GM12878 (cell line): ENCODE measurements around the gene ADCY2. TPM values are rescaled to one million over a fixed set of nuclear protein-coding genes. Genes with fewer than 3 reads are reported as not detected.
A peak's percentile ranks its signal among the peaks of the same experiment; 100 is the strongest.

ENCODE experiments used
- ATAC-seq: fragments of 200-7000 bp; cut with Tn5 transposase; 3 replicates; pipeline ENCODE4 v1.9.1; 2020; ENCODE audit warnings: mild to moderate bottlenecking, moderate library complexity
- Bru-seq: library from RNA; stranded (reverse); fragments of 400-500 nt; gene quantifications from one replicate; lab custom pipeline; 2021; lab: Mats Ljungman, UMichigan
- BruChase-seq, 2 experiments: library from RNA; stranded (reverse); fragments of 400-500 nt; gene quantifications; one replicate each; lab custom pipeline; 2021; lab: Mats Ljungman, UMichigan
- BruUV-seq: library from RNA; stranded (reverse); fragments of 400-500 nt; replicated peaks from 2 replicates; lab custom pipeline; 2021; lab: Mats Ljungman, UMichigan
- CTCF ChIA-PET: fragments of 300-600 bp; sonication (Branson Sonifier 250); formaldehyde crosslinking; extraction: SDS; loops from one replicate; lab custom pipeline; 2021; ENCODE audit warnings: inconsistent platforms; lab: Yijun Ruan, JAX
- POLR2A ChIA-PET: fragments of 350-600 bp; formaldehyde crosslinking; extraction: SDS; loops from one replicate; lab custom pipeline; 2021; ENCODE audit warnings: inconsistent platforms; lab: Charles Lee
- RAD21 ChIA-PET: fragments of 300-600 bp; sonication (Branson Sonifier 250); formaldehyde crosslinking; loops from one replicate; lab custom pipeline; 2023; ENCODE audit warnings: antibody characterized with exemption; ENCODE audit not compliant: unreplicated experiment; lab: Charles Lee
- SMC1A ChIA-PET: fragments of 300-600 bp; sonication (Branson Sonifier 250); formaldehyde crosslinking; loops from one replicate; lab custom pipeline; 2023; ENCODE audit not compliant: unreplicated experiment, uncharacterized antibody; lab: Charles Lee
- DNase-seq: peaks from one replicate; pipeline ENCODE4 v3.0.0-alpha.2; 2011; ENCODE audit warnings: low read depth, low spot score
- FAIRE-seq: peaks from 3 replicates; lab custom pipeline; 2011; peaks lifted over from hg19 to GRCh38; lab: Jason Lieb, UNC
- H2AFZ ChIP-seq: 2 replicates; pipeline ENCODE4 v1.6.0; 2011; ENCODE audit warnings: low read depth, low read length, control low read depth; ENCODE audit not compliant: control insufficient read depth
- H3K27ac ChIP-seq: 2 replicates; pipeline ENCODE4 v1.5.1; 2011; ENCODE audit warnings: control low read depth; ENCODE audit not compliant: control insufficient read depth, insufficient read depth
- H3K27me3 ChIP-seq, 2 experiments: replicated peaks in 1 of 2; 2 replicates each; pipeline versions ENCODE4 v1.6.0 to v1.6.1; 2011; ENCODE audit warnings: low read length in 1 of 2; ENCODE audit not compliant: control insufficient read depth in 2 of 2, insufficient read depth in 2 of 2
- H3K36me3 ChIP-seq, 2 experiments: 2 replicates each; pipeline ENCODE4 v1.5.1; 2011; ENCODE audit warnings: low read length in 1 of 2; ENCODE audit not compliant: control insufficient read depth in 2 of 2, insufficient read depth in 2 of 2
- H3K4me1 ChIP-seq: 2 replicates; pipeline ENCODE4 v1.6.1; 2011; ENCODE audit warnings: mild to moderate bottlenecking, low read length, moderate library complexity, mixed read lengths; ENCODE audit not compliant: control insufficient read depth, insufficient read depth
- H3K4me2 ChIP-seq: 2 replicates; pipeline ENCODE4 v1.6.0; 2011; ENCODE audit warnings: control low read depth; ENCODE audit not compliant: control insufficient read depth, insufficient read depth
- H3K4me3 ChIP-seq: fragments of 200-600 bp; sonication (generic); 2 replicates; pipeline ENCODE4 v1.5.1; 2016
- H3K79me2 ChIP-seq: 2 replicates; pipeline ENCODE4 v1.6.0; 2011; ENCODE audit warnings: low read length; ENCODE audit not compliant: control insufficient read depth, insufficient read depth
- H3K9ac ChIP-seq: 2 replicates; pipeline ENCODE4 v1.8.0; 2011; ENCODE audit warnings: low read length, control low read depth, mixed read lengths; ENCODE audit not compliant: control insufficient read depth, insufficient read depth
- H3K9me3 ChIP-seq: replicated peaks from 3 replicates; pipeline ENCODE4 v1.5.1; 2011; ENCODE audit warnings: mild to moderate bottlenecking, low read length; ENCODE audit not compliant: control insufficient read depth, insufficient read depth
- H4K20me1 ChIP-seq: 2 replicates; pipeline ENCODE4 v1.6.0; 2011; ENCODE audit not compliant: control insufficient read depth, insufficient read depth
- PBX3 ChIP-seq: IDR thresholded peaks from 2 replicates; pipeline ENCODE4 v1.6.1; 2011; ENCODE audit warnings: mild to moderate bottlenecking, low read depth, low read length, moderate library complexity; ENCODE audit not compliant: insufficient replicate concordance
- TBL1XR1 ChIP-seq: IDR thresholded peaks from 2 replicates; pipeline ENCODE4 v1.6.1; 2012; ENCODE audit warnings: low read depth, low read length, improper control_type of control experiment
- WGBS: methylation state at CpG from one replicate; pipeline ENCODE4 v1.1.6; 2016; ENCODE audit warnings: low lambda C conversion rate; ENCODE audit not compliant: insufficient replicate concordance, insufficient coverage; ENCODE audit errors: missing lambda C conversion rate; 5-methylcytosine and 5-hydroxymethylcytosine counted together
- in situ Hi-C: fragments of 300-500 bp; cut with MboI; formaldehyde crosslinking; loops from 9 replicates; pipeline ENCODE4 v1.14.3; 2018; ENCODE audit warnings: mixed read lengths
- intact Hi-C: fragments of 100-400 bp; cut with micrococcal nuclease; formaldehyde crosslinking; loops from one replicate; pipeline ENCODE4 v1.14.2; 2022; ENCODE audit not compliant: unreplicated experiment
- long read RNA-seq, 2 experiments: library from polyadenylated mRNA; unstranded; transcript quantifications; one replicate each; pipeline ENCODE4 v2.0.0, GENCODE V29; 2019 to 2020
- polyA minus RNA-seq, 3 experiments: library from RNA; depleted of rRNA, polyadenylated mRNA; stranded (reverse); fragments of >200 nt; gene quantifications; 2 replicates each; pipeline ENCODE4 v1.2.3, GENCODE V29; 2011
- polyA plus RNA-seq, 11 experiments: library from polyadenylated mRNA; depleted of rRNA in 4 of 11; unstranded in 6 of 11; stranded (reverse) in 5 of 11; fragments of >200 nt; fragmentation: Nextera tagmentation in 4 of 11; fragmentation: Illumina TruSeq in 1 of 11; extraction: Ambion mirVana in 4 of 11; extraction: Trizol in 1 of 11; gene quantifications; 1 replicate in 1 of 11; 2 replicates in 10 of 11; pipeline versions ENCODE4 v1.2.1 to v1.2.3, GENCODE V29; 2011 to 2016; ENCODE audit warnings: inconsistent platforms in 2 of 11, missing spikeins in 2 of 11, low read depth in 1 of 11
- total RNA-seq, 4 experiments: library from RNA; depleted of rRNA in 3 of 4; stranded (reverse); fragments of >200 nt in 3 of 4; fragmentation: Illumina TruSeq in 1 of 4; extraction: Trizol in 1 of 4; gene quantifications; 2 replicates each; pipeline versions ENCODE4 v1.2.1 to v1.2.3, GENCODE V29; 2013 to 2021
- TF ChIP-seq, protein P1 (sequence below): fragments of 450-650 bp; IDR thresholded peaks from 2 replicates; pipeline ENCODE4 v1.6.1; 2018; ENCODE audit warnings: borderline replicate concordance, mild to moderate bottlenecking; ENCODE audit not compliant: partially characterized antibody

The ADCY2 gene
- total RNA-seq (2013; cell fraction: nucleolus; rRNA removed), result 1.0 and 1.6 TPM in 2 replicates
- not detected in 2 replicates for total RNA-seq (2014; rRNA removed)
- not detected in 2 replicates for total RNA-seq (2014; rRNA removed; fragmentation: Illumina TruSeq; extraction: Trizol)
- 0.26 and 0.27 TPM in 2 replicates for total RNA-seq (2021)
- polyA plus RNA-seq (2011; ENCODE audit: low read depth), result not detected
- 0.04 and 0.07 TPM in 2 replicates for polyA plus RNA-seq (2011; rRNA removed)
- 0.07 and 0.10 TPM in 2 replicates for polyA plus RNA-seq (2011; cell fraction: cytosol; rRNA removed)
- 0.03 and 0.12 TPM in 2 replicates for polyA plus RNA-seq (2011; cell fraction: nucleus; rRNA removed)
- not detected in 2 replicates for polyA plus RNA-seq (2012)
- not detected in 2 replicates for polyA plus RNA-seq (2014; fragmentation: Illumina TruSeq; extraction: Trizol)
- polyA plus RNA-seq (2014; fragmentation: Nextera tagmentation; extraction: Ambion mirVana), result not detected
- polyA plus RNA-seq (2014; rRNA removed), result not detected in 2 replicates
- not detected for polyA plus RNA-seq (2016; fragmentation: Nextera tagmentation; extraction: Ambion mirVana)
- polyA minus RNA-seq (2011; rRNA and poly(A)+ RNA removed), result under 0.01 and 0.07 TPM in 2 replicates
- not detected in 2 replicates for polyA minus RNA-seq (2011; cell fraction: cytosol; rRNA and poly(A)+ RNA removed)
- 0.10 and 0.12 TPM in 2 replicates for polyA minus RNA-seq (2011; cell fraction: nucleus; rRNA and poly(A)+ RNA removed)
- percentile 6 among the genes with signal in this experiment for Bru-seq, nascent RNA
- percentile 2 among the genes with signal in this experiment for BruChase-seq, experiment 1, labeled RNA remaining after a 6-hour chase
- BruChase-seq, experiment 2, labeled RNA remaining after a 2-hour chase, result percentile 5 among the genes with signal in this experiment
- long read RNA-seq, experiment 1, result 0 reads
- long read RNA-seq, experiment 2, partial matches to known transcripts, result 0 of 1 reads
- long read RNA-seq, experiment 2, other reads (novel, unspliced or antisense), result 1 of 1 reads

DNA sequence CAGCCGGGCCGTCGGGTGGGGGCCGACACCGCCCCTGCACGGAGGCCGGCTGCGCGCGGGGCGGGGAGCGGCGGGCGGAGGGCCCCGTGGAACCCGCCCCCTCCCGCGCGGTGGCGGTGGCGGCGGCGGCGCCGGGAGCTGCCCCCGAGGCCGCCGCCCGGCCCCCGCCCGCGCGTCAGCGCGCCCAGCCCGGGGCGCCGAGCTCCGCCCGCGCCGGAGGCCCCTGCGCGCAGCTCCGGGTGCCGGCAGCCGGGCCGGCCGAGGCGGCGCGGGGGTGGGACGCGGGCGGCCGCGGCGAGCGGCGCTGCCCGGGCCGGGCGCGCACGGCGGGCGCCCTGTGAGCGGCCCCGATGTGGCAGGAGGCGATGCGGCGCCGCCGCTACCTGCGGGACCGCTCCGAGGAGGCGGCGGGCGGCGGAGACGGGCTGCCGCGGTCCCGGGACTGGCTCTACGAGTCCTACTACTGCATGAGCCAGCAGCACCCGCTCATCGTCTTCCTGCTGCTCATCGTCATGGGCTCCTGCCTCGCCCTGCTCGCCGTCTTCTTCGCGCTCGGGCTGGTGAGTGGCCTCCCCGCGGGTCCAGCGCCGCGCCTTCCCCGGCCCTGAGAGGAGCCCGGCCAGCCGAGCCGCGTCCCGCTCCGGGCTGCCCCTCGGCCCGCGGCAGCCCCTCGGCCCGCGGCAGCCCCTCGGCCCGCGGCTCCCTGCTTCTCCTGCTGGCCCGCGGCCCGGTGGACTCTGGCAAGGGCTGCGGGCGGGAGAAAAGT lies at the start of gene ADCY2:
Gene ADCY2 (plus strand): TSS at position 192 of the 766 bp plus-strand sequence. CDS start 159 bp downstream, at position 351.
- Histone ChIP-seq H2AFZ (no peak within 1 kb of the TSS), H3K79me2 (no peaks in the 10 kb centered on the region)
- TF ChIP-seq TBL1XR1, result no peak
- TF ChIP-seq, protein P1, sequence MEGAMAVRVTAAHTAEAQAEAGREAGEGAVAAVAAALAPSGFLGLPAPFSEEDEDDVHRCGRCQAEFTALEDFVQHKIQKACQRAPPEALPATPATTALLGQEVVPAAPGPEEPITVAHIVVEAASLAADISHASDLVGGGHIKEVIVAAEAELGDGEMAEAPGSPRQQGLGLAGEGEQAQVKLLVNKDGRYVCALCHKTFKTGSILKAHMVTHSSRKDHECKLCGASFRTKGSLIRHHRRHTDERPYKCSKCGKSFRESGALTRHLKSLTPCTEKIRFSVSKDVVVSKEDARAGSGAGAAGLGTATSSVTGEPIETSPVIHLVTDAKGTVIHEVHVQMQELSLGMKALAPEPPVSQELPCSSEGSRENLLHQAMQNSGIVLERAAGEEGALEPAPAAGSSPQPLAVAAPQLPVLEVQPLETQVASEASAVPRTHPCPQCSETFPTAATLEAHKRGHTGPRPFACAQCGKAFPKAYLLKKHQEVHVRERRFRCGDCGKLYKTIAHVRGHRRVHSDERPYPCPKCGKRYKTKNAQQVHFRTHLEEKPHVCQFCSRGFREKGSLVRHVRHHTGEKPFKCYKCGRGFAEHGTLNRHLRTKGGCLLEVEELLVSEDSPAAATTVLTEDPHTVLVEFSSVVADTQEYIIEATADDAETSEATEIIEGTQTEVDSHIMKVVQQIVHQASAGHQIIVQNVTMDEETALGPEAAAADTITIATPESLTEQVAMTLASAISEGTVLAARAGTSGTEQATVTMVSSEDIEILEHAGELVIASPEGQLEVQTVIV, result no peak
- TF ChIP-seq PBX3, result no peak
- TF ChIP-seq, all 136 proteins: peak for 0
- WGBS, result 15% methylated on average over 5 of the region's 121 CpGs
- H3K36me3 ChIP-seq, result no peaks in the 10 kb centered on the region
- no peak within 1 kb of the TSS for H3K9ac ChIP-seq
- no peak within 1 kb of the TSS for H3K4me3 ChIP-seq
- intact Hi-C loops, result no loop called here
- H3K27ac ChIP-seq, result no peak within 1 kb of the TSS
- RAD21 ChIA-PET, result no interaction called here
- no peak for FAIRE-seq
- SMC1A ChIA-PET, result no interaction called here
- DNase-seq, result no peak
- CTCF ChIA-PET, result no interaction called here
- no TSS peak for BruUV-seq
- in situ Hi-C loops, result no loop called here
- ATAC-seq, result no peak
- POLR2A ChIA-PET, result no interaction called here
- H4K20me1 ChIP-seq, result no peaks in the 10 kb centered on the region
- H3K27me3 ChIP-seq, result no peaks in the 10 kb centered on the region; a peak in 1 of 4 replicates
- H3K9me3 ChIP-seq, result no peaks in the 10 kb centered on the region; the same call in 2 of the 3 replicates
- no peak within 1 kb of the TSS for H3K4me2 ChIP-seq
- no peaks in the 10 kb centered on the region for H3K4me1 ChIP-seq
